NCI-H1105 treated with DMSO at 0.1 percent for 48 hours (cell line): ENCODE measurements around the gene PDE6A.
"Not testable (repeated sequence)": the region's sequence is repeated elsewhere in the genome, so short reads cannot be mapped to it uniquely, and the experiment has no call there.

Experiments used
- DNase-seq: peaks from one replicate; lab custom pipeline; 2025; lab: John Stamatoyannopoulos, UW

Gene PDE6A

GRCh38 chr5:149894237-149894636, 50.4 kb downstream of the PDE6A start:
- DNase-seq, result no peak

DNA sequence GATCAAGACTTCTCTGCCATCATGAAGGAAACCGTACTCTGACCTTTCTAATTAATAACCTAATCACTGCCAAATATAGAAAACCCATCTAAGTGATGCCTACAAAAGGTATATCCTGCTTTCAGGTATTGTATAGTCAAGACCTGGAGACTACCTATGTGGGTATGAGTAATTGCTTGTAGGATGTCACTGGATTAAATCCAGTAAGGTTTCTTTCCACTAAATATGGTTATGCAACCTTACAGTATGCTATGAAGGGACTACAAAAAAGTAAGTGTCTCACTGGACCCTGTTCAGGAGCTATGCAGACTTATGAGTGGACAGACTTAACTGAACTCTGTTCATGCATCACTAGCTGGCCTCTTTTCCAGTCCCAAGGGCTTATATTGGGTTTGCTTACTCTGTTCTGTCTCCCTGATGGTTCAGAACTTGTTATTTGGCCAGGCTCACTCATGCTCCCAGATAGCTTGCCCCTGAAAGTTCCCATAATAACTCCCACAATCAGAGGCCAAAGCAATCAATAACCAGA, 51.1 kb downstream of the PDE6A start:
- DNase-seq, result no peak

- no peak for DNase-seq
Observed at GRCh38 chr5:149892594-149892993, 52.0 kb downstream of the PDE6A start.

DNA sequence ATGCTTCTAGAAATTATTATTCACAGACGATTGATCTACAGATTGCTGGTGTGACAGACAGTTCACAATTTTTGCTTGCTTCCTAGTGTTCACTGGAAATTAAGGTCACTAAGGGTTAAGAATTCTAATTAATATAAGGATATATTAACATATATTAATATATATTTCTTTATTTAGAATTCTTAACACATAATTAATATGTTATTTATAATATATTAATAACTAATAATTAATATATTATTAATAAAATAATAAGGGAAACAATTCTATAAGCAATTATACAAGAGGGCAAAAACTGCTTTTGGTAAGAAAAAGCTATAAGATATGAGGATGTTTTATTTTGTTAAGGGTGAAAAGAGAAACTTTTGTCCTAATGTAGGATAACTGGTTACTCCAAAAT, 56.3 kb downstream of the PDE6A start:
- DNase-seq, result no peak

GRCh38 chr5:149887622-149888183, 56.9 kb downstream of the PDE6A start:
- DNase-seq, result no peak

DNA sequence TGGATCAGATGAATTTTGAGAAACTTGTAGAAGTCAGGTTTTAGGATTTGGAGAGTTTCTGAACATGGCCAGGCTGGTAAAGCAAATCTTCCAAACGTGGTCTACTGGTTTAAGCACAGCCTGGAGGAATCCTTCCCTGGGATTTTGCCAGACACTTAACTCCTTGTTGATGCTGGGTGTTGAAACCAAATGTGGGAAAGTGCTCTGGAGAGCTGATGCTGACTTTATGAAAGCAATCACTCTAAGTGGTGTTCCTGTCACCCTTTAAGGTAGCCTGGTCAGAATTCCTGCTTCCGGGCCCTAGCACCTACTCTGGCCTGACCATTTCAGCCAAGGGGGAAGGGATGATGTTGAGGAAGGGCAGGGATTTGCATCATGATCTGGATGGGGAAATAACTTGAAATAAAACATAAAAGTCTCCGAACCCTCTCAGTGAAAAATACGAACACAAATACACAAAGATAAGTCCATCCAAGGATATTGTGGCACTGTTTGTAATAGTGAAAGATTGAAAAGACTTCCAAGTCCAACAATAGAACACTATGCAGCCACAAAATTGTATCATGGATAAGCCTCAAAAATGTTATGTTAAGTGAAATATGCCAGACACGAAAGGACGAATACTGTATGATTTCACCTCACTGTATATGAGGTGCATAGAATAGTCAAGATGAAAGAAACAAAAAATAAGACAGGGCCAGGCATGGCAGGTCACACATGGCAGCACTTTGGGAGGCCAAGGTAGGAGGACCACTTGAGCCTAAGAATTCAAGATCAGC, 57.7 kb downstream of the PDE6A start:
- no peak for DNase-seq

GRCh38 chr5:149886060-149886459, 58.5 kb downstream of the PDE6A start:
- no peak for DNase-seq

DNA sequence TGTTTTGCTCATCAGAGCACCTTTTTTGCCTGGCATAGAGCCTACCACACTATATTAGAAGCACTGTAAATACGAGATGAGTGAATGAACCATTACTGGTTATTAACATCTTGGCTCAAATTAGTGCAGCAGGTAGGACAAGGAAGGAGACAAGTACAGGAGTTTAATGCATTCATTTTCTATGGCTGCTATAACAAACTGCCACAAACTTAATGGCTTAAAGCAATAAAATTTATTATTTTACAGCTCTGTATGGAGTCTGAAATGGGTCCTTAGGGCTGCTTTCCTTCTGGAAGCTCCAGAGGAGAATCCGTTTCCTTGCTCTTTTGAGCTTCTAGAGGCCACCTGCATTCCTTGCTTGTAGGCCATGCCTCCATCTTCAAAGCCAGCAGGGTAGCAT, 59.1 kb downstream of the PDE6A start:
- no peak for DNase-seq

DNA sequence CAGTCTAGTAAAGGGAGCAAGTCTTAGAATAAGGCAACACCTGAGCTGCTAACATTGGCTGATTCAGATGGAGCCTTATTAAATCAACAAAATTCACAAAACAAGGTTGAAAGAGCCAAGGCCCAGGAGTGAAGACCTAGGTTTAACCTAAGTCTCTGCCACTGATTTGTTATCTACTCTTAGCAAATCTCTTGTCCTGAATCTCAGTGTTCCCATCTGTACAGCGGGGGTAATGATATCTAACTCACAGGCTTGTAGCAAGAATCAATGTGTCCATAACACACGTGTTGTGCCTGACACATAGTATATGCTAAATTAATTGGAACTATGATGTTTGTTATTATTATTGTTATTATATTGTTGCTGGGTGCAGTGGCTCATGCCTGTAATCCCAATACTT, 61.0 kb downstream of the PDE6A start:
- no peak for DNase-seq

DNA sequence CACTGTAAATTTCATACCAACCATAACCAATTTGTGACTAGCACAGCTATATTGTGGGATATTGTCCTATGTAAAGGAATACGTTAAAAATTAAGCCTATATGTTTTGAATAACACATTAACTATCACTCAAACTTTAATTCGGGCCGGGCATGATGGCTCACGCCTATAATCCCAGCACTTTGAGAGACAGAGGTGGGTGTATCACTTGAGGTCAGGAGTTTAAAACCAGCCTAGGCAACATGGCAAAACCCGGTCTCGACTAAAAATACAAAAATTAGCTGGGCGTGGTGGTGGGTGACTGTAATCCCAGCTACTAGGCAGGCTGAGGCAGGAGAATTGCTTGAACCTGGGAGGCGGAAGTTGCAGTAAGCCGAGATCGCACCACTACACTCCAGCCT, 62.0 kb downstream of the PDE6A start:
- not testable (repeated sequence) for DNase-seq

DNA sequence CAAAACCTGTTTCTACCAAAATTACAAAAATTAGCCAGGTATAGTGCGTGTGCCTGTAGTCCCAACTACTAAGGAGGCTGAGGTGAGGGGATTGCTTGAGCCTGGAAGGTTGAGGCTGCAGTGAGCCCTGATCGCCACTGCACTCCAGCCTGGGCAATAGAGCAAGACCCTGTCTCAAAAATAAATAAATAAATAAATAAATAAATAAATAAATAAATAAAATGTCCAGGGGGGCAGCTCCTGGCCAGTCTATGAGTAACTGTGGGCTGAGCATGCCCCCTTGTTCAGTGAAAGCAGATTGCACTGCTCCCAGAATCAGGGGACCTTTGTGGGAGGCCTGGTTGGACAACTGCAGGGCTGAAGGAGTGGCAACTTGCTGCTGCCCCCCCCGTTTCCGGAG, 62.7 kb downstream of the PDE6A start:
- no peak for DNase-seq

GRCh38 chr5:149881069-149881622, 63.4 kb downstream of the PDE6A start:
- no peak for DNase-seq

DNA sequence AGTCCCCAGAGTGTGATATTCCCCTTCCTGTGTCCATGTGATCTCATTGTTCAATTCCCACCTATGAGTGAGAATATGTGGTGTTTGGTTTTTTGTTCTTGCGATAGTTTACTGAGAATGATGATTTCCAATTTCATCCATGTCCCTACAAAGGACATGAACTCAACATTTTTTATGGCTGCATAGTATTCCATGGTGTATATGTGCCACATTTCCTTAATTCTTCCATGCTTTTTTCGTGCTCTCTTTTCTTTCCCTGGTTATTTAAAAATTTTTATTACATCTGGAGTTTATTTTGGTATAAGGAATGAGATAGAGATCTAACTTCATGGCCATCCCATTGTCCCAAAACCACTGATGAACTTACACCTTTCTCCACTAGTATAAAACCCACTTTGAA, 65.0 kb downstream of the PDE6A start:
- not testable (repeated sequence) for DNase-seq

- DNase-seq, result no peak
Observed at GRCh38 chr5:149878371-149878770, 66.2 kb downstream of the PDE6A start.

- DNase-seq, result no peak
Observed at GRCh38 chr5:149873896-149874295, 70.7 kb downstream of the PDE6A start.

DNA sequence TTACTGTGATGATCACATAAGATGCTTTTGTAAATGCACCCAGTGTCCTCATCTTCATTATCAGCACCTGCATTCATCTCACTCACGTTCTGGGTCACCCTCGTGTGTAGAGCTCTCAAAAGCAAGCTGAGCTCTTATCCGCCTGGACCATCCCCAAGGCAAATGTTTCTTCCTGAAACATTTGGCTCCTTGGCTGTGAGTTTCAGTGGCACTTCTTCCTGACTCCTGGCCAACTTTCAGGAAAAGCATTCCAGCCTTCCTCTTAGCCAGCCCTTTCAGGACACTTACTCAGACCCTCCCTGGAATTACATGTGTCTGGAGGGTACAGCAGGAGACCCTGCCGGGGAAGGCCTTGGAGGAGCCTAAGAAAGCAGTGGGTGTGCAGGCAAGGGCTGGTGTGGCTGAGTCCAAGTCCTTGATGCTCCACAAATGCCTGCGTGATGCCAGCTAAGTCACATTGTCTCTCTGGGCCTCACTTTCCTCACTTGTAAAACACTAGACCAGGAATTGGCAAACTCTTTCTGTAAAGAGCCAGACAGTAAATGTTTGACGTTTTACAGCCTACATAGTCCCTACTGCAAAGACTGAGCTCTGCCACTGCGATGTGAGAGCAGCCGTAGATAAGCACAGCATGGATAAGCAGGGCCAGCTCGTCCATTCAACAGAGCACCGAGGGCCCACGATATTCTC, 72.1 kb downstream of the PDE6A start:
- no peak for DNase-seq

- no peak for DNase-seq
Observed at GRCh38 chr5:149871471-149871870, 73.1 kb downstream of the PDE6A start.

DNA sequence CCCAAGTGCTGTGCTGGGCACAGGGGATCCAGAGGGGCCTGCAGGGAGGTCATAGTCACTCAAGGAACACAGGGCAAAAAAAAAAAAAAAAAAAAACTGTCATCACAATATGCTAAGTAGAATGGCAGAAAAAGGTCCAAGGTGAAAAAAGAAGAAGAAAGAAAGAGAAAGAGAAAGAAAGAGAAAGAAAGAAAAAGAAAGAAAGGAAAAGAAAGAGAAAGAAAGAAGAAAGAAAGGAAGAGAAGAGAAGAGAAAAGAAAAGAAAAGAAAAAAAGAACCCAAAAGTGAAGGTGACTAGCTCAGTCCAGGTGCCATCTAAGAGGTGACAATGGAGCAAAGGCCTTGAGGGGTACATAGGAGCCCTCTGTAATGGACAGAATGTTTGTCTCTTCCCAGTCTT, 73.9 kb downstream of the PDE6A start:
- DNase-seq, result no peak

GRCh38 chr5:149870232-149870631, 74.4 kb downstream of the PDE6A start:
- no peak for DNase-seq

- no peak for DNase-seq
Observed at GRCh38 chr5:149869411-149869821, 75.2 kb downstream of the PDE6A start.

GRCh38 chr5:149865746-149866145, 78.8 kb downstream of the PDE6A start:
- DNase-seq, result no peak

- DNase-seq, result no peak
Observed at GRCh38 chr5:149863830-149864229, 80.8 kb downstream of the PDE6A start.

DNA sequence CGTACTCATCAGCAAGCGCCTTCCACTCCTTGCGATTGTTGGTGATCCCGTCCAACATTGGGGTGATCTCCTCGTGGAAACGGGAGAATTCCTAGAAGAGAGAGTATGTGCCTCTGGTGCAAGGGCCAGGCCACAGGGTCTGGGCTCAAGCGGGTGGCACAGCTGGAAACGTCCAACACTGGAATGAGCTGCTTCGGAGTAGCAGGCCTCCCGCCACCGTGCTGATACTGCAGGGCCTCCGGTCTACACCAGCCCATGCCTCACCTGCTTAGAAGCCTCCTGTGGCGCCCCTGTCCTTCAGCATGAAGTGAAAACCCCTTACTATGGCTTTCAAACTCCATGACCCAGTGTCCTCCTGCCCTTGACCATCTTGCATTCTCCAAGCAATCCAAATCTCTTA, 81.4 kb downstream of the PDE6A start:
- no peak for DNase-seq
